Colonic mucosa (tissue), 4 donors: ENCODE results near the gene MRGPRD. TPM values are rescaled to one million over a fixed set of nuclear protein-coding genes. Genes with fewer than 3 reads are reported as not detected.

Experiments
- DNase-seq: peaks from one replicate; pipeline ENCODE4 v3.0.0-alpha.2; 2020
- H3K27ac ChIP-seq: fragments of 200-600 bp; one replicate; pipeline ENCODE4 v1.8.0; 2021
- H3K27me3 ChIP-seq: fragments of 200-600 bp; one replicate; pipeline ENCODE4 v1.8.0; 2021
- H3K36me3 ChIP-seq: fragments of 200-600 bp; one replicate; pipeline ENCODE4 v1.8.0; 2021
- H3K4me1 ChIP-seq: fragments of 200-600 bp; one replicate; pipeline ENCODE4 v1.8.0; 2021; ENCODE audit warnings: mild to moderate bottlenecking
- H3K4me3 ChIP-seq: fragments of 200-600 bp; one replicate; pipeline ENCODE4 v1.8.0; 2021
- H3K9ac ChIP-seq, 2 donors: one replicate each; pipeline ENCODE4 v1.7.0; 2013; ENCODE audit warnings: control low read depth in 2 of 2, low read depth in 2 of 2, low read length in 2 of 2
- H3K9me3 ChIP-seq: fragments of 200-600 bp; one replicate; pipeline ENCODE4 v1.8.0; 2021
- intact Hi-C: fragments of 100-400 bp; cut with DNase I; formaldehyde crosslinking; loops from one replicate; pipeline ENCODE4 v1.14.1; 2022
- total RNA-seq, 2 donors: library from RNA; stranded (reverse); fragmentation: NEBNext Ultra II Directional in 1 of 2; extraction: Animal tissue kit (Norgen Biotek cat#: 25700) in 1 of 2; gene quantifications; one replicate each; pipeline ENCODE4 v1.2.1, GENCODE V29; 2021
- TF ChIP-seq, protein P1 (sequence below): fragments of 200-600 bp; IDR thresholded peaks from one replicate; pipeline ENCODE4 v1.8.0; 2022; ENCODE audit warnings: antibody characterized with exemption, mild to moderate bottlenecking
- donor health status: healthy.
- donor health status: DM: no; HTN: no; CAD: no.
- donor health status: DM: no; HTN: no; CAD: no.

Gene MRGPRD
- total RNA-seq, 2 donors from 2014 or later, result not detected

DNA sequence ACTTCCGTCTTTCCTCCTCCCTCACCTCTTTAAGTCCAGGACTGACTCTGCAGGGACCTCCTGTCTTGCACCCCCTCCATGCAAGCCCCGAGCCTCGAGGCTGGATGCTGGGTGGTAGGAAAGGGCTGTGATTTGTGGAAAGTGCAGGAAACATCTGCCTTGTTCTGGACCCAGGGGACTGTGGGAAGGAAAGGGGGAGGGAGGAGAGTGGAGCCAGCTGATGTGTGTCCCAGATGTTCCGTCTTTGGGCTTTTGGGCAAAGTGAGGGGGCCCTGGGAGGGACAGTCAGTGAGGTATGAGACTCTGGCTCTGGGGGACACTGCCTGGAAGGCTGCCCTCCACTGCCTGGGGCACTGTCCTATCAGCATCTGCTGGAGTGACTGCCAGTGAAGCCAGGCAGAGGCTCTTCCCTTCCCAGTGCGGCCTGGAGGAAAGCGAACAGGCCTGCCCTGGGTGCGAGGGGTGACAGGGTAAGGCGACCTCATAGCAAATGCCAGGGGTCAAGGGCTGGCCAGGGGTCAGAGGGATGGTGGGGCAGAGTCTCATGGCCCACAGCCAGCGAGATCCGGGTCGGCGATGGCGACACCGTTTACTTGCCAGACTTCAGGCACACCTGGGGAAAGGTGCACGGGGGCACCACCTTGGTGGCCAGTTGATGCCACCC lies 1.7 kb downstream of the MRGPRD start:
- no peaks in the 10 kb centered on the region for H3K4me1 ChIP-seq
- no peak overlapping the region for H3K4me3 ChIP-seq
- TF ChIP-seq, protein P1, sequence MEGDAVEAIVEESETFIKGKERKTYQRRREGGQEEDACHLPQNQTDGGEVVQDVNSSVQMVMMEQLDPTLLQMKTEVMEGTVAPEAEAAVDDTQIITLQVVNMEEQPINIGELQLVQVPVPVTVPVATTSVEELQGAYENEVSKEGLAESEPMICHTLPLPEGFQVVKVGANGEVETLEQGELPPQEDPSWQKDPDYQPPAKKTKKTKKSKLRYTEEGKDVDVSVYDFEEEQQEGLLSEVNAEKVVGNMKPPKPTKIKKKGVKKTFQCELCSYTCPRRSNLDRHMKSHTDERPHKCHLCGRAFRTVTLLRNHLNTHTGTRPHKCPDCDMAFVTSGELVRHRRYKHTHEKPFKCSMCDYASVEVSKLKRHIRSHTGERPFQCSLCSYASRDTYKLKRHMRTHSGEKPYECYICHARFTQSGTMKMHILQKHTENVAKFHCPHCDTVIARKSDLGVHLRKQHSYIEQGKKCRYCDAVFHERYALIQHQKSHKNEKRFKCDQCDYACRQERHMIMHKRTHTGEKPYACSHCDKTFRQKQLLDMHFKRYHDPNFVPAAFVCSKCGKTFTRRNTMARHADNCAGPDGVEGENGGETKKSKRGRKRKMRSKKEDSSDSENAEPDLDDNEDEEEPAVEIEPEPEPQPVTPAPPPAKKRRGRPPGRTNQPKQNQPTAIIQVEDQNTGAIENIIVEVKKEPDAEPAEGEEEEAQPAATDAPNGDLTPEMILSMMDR, result no peak
- no peaks in the 10 kb centered on the region for H3K36me3 ChIP-seq
- no peak for DNase-seq
- intact Hi-C loops, result no loop called here
- no peak overlapping the region for H3K27ac ChIP-seq
- H3K9ac ChIP-seq, result no peak overlapping the region
- no peaks in the 10 kb centered on the region for H3K27me3 ChIP-seq
- H3K9me3 ChIP-seq, result no peaks in the 10 kb centered on the region

DNA sequence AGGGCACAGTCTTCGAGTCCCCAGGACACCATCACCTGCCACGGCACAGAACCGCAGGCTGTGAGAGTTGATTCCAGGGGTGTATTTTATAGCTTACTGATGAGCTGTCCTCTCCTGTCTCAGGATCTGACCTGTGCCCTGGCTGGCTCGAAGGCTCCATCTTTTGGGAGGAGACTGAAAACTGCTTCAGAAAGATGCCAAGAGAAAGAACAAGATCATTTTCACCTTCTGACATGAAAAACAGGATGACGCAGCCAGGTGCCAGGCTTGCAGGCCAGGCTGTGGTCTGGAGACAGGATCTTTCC lies 2.2 kb downstream of the MRGPRD start:
- intact Hi-C loops, result no loop called here
- Histone ChIP-seq H3K27ac (no peak overlapping the region), H3K36me3 (no peaks in the 10 kb centered on the region), H3K9me3 (no peaks in the 10 kb centered on the region), H3K4me1 (no peaks in the 10 kb centered on the region), H3K27me3 (no peaks in the 10 kb centered on the region), H3K4me3 (no peak overlapping the region), H3K9ac (no peak overlapping the region)
- DNase-seq, result no peak
- TF ChIP-seq, protein P1, result no peak

DNA sequence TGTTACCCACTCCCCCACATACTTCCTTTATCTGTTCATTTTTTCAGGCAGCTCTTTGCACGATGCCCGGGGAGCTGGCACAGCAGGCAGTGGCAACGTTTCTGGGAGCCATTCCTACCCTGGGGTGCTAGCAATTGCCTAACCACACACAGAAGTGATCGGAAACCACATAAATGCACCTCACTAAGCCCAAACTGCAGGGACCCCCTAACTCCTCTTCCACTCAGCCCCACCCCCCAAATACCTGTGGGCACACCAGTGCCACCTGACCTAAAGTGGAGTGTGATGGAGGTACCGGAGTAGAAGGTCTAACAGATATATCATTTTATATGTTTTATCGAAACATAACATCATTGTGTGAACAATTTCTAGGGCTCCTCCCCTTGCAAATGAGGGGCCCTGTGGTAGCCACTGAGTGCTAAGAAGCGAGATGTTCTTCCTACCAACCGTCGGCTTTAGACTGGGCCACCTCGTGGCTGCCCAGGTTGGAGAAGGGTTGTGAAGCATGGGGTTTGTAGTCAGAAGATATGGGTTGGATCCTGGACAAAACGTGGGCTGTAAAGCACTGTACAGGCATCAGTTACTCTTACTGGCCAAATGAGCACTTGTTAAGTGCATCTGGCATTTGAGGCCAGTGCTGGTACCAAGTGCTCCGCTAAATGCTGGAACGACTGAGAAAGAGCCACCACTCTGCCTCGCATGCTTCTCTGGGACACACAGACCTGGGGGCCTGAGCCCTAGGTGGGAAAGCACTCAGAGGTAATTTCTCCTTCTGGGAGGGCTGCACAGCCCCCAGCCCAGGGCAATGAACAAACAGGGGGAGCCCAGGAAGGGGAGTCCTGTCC lies 2.8 kb downstream of the MRGPRD start:
- TF ChIP-seq, protein P1, result no peak
- H3K9ac ChIP-seq, result no peak overlapping the region
- no peaks in the 10 kb centered on the region for H3K4me1 ChIP-seq
- intact Hi-C loops, result no loop called here
- no peak overlapping the region for H3K27ac ChIP-seq
- no peak overlapping the region for H3K4me3 ChIP-seq
- DNase-seq, result no peak
- H3K36me3 ChIP-seq, result no peaks in the 10 kb centered on the region
- no peaks in the 10 kb centered on the region for H3K9me3 ChIP-seq
- no peaks in the 10 kb centered on the region for H3K27me3 ChIP-seq

DNA sequence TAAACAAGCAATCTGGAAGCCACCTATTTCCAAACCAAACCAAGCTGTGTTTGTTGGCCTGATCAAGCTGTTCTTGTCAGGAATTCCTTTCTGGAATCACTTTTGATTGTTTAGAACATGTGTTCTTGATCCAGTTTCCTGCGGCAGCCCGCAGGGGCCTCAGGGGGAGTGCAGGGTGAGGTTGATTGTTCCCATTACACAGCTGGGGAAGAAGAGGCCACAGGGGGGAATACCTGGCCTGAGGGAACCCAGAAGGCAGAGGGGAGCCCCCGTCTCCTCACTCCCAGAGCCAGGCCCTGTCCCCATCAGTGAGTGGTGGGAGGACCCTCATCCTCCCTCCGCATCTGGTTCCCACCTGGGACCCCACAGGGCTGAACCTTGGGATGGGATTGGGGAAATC lies 4.2 kb downstream of the MRGPRD start:
- Histone ChIP-seq H3K36me3 (no peaks in the 10 kb centered on the region), H3K27me3 (no peaks in the 10 kb centered on the region), H3K9me3 (no peaks in the 10 kb centered on the region), H3K4me3 (no peak overlapping the region), H3K9ac (no peak overlapping the region), H3K4me1 (no peaks in the 10 kb centered on the region), H3K27ac (no peak overlapping the region)
- intact Hi-C loops, result no loop called here
- no peak for DNase-seq
- TF ChIP-seq, protein P1, result no peak

DNA sequence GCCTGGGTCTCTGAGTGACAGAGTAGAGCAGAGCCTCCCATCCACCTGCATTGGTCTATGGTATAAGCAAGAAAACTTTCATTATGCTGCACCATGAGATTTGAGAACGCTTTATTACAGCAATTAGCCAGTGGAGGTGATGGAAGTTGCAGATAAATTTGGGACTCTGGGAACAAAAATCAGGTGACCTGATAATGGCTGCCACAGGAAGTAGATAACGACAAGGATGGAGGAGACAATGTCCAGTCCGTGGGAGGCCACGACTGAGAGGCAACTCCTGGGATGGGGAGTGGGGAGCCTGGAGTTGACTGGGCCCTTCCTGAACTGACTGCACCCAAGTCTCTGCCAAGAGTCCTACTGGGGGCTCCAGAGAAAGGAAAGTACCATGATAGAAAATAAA lies 4.7 kb downstream of the MRGPRD start:
- no peaks in the 10 kb centered on the region for H3K4me1 ChIP-seq
- no peak for DNase-seq
- no peak overlapping the region for H3K4me3 ChIP-seq
- H3K27me3 ChIP-seq, result no peaks in the 10 kb centered on the region
- H3K36me3 ChIP-seq, result no peaks in the 10 kb centered on the region
- H3K9ac ChIP-seq, result no peak overlapping the region
- H3K27ac ChIP-seq, result no peak overlapping the region
- TF ChIP-seq, protein P1, result no peak
- H3K9me3 ChIP-seq, result no peaks in the 10 kb centered on the region
- intact Hi-C loops, result no loop called here
